ENCODE data around the gene NCOA1.

Gene NCOA1

DNA sequence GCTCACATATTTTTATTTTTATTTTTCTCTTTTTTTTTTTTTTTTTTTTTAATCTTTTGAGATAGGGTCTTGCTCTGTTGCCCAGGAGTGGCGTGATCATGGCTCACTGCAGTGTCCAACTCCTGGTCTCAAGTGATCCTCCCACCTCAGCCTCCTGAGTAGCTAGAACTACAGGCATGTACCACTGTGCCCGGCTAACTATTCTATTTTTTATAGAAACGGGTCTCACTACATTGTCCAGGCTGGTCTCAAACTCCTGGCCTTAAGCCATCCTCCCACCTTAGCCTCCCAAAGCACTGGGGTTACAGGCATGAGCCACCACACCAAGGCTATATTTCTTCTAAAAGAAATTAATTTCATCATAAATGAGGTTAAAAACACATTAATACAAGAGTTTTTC lies 256.2 kb downstream of the NCOA1 start:
- TF ChIP-seq EZH2phosphoT487 (IDR thresholded peaks at IDR 0.05; ENCODE audit: borderline replicate concordance, low read length), result no peak
- TF ChIP-seq, protein P1, sequence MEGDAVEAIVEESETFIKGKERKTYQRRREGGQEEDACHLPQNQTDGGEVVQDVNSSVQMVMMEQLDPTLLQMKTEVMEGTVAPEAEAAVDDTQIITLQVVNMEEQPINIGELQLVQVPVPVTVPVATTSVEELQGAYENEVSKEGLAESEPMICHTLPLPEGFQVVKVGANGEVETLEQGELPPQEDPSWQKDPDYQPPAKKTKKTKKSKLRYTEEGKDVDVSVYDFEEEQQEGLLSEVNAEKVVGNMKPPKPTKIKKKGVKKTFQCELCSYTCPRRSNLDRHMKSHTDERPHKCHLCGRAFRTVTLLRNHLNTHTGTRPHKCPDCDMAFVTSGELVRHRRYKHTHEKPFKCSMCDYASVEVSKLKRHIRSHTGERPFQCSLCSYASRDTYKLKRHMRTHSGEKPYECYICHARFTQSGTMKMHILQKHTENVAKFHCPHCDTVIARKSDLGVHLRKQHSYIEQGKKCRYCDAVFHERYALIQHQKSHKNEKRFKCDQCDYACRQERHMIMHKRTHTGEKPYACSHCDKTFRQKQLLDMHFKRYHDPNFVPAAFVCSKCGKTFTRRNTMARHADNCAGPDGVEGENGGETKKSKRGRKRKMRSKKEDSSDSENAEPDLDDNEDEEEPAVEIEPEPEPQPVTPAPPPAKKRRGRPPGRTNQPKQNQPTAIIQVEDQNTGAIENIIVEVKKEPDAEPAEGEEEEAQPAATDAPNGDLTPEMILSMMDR (IDR thresholded peaks at IDR 0.05; ENCODE audit: low read depth, low read length, poor library complexity, severe bottlenecking), result no peak
- H3K4me1 ChIP-seq (ENCODE audit: control insufficient read depth, low read length), result peaks cover 6% of the 10 kb centered on the region
- no peaks in the 10 kb centered on the region for H3F3A ChIP-seq (ENCODE audit: control insufficient read depth, insufficient read depth)
- no peaks in the 10 kb centered on the region for H3K79me2 ChIP-seq (ENCODE audit: control insufficient read depth, low read length)
- H3K36me3 ChIP-seq (ENCODE audit: control insufficient read depth, low read length), result no peaks in the 10 kb centered on the region
- H3K9me3 ChIP-seq (ENCODE audit: control insufficient read depth, insufficient read depth, low read length), result no peaks in the 10 kb centered on the region
- H3K4me3 ChIP-seq (ENCODE audit: low read length), result no peak overlapping the region
- no peaks in the 10 kb centered on the region for H4K20me1 ChIP-seq (ENCODE audit: control insufficient read depth, insufficient read depth, low read depth, low read length)
- H3K27ac ChIP-seq (ENCODE audit: low read depth, low read length), result no peak overlapping the region
- no peaks in the 10 kb centered on the region for H3K27me3 ChIP-seq (ENCODE audit: control insufficient read depth, low read length)
- no peak overlapping the region for H3K4me2 ChIP-seq (ENCODE audit: low read length)
- no peaks in the 10 kb centered on the region for H3K9me2 ChIP-seq (replicated peaks; ENCODE audit: control insufficient read depth, low read length)

DNA sequence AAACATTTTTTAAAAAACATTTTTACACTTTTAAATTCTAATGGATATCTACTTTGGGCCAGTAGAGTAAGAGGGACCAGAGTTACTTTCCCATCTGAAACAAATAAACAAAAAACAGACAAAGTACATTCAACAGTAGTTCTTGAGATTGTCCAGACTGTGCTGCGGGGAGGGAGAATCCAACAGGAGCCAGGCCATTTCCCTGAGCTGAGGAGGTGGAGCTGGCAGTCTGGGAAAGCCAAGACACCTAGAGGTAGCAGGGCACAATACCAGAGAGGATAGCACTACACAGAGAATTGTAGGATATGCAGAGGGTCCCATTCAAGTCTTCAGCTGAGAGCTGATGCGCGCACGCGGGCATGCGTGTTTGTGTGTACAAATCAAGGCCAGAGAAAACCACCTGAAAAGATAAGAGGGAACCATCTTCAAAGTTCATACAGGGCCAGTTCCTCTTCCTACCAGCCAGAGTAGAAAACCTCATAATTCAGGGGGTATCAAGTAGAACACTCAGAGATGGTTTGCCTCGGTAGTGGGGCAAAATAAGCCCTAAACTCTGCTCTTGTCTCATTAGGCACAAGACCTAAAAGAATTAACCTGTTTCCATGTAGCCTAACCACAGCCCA lies 258.1 kb downstream of the NCOA1 start:
- TF ChIP-seq EZH2phosphoT487 (IDR thresholded peaks at IDR 0.05; ENCODE audit: borderline replicate concordance, low read length), result no peak
- TF ChIP-seq, protein P1 (IDR thresholded peaks at IDR 0.05; ENCODE audit: low read depth, low read length, poor library complexity, severe bottlenecking), result no peak
- Histone ChIP-seq H3K9me2 (replicated peaks; ENCODE audit: control insufficient read depth, low read length) (no peaks in the 10 kb centered on the region; the same call in 1 of the 2 replicates), H3K4me3 (ENCODE audit: low read length) (no peak overlapping the region), H3K27ac (ENCODE audit: low read depth, low read length) (no peak overlapping the region), H3K4me1 (ENCODE audit: control insufficient read depth, low read length) (peaks cover 6% of the 10 kb centered on the region), H3K27me3 (ENCODE audit: control insufficient read depth, low read length) (no peaks in the 10 kb centered on the region), H3K4me2 (ENCODE audit: low read length) (no peak overlapping the region), H3K9me3 (ENCODE audit: control insufficient read depth, insufficient read depth, low read length) (no peaks in the 10 kb centered on the region), H3K36me3 (ENCODE audit: control insufficient read depth, low read length) (no peaks in the 10 kb centered on the region), H4K20me1 (ENCODE audit: control insufficient read depth, insufficient read depth, low read depth, low read length) (no peaks in the 10 kb centered on the region), H3F3A (ENCODE audit: control insufficient read depth, insufficient read depth) (no peaks in the 10 kb centered on the region), H3K79me2 (ENCODE audit: control insufficient read depth, low read length) (no peaks in the 10 kb centered on the region)

DNA sequence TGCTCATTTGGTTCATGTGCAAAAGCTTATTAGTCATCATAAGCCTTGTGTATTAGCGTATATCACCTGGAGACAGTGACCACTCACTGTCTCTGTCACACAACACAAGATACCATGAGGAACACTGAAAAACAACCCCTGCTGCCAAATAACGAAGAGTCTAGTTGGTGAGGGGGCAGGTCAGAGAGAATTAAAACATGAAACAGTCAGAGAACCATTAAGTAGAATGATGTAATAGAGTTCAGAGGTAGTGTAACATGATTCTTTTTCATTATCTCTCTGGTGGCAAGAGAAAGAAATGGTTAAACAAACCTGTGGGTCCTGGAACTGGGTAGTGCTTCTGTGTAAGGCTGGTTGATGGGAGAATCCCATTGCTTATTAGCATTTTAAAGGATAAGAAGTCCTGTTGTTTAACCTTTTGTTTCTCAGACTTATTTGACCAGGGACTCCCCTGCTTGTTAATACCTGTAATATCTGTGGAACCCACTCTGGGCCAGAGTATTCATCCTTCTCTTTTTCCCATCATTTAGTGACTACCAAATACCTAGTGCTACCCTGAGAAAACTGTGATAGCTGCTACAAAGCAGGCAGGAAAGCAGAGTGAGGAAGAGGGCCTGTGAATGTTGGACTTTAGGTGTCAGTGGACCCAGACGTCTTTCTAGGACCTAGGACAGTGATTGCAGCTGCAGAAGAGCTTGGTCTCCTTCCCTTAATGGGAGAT lies 264.1 kb downstream of the NCOA1 start:
- H3K9me2 ChIP-seq (replicated peaks; ENCODE audit: control insufficient read depth, low read length), result no peaks in the 10 kb centered on the region; the same call in 1 of the 2 replicates
- TF ChIP-seq, protein P1 (IDR thresholded peaks at IDR 0.05; ENCODE audit: low read depth, low read length, poor library complexity, severe bottlenecking), result no peak
- no peak for TF ChIP-seq EZH2phosphoT487 (IDR thresholded peaks at IDR 0.05; ENCODE audit: borderline replicate concordance, low read length)
- H3K27ac ChIP-seq (ENCODE audit: low read depth, low read length), result no peak overlapping the region
- H3K79me2 ChIP-seq (ENCODE audit: control insufficient read depth, low read length), result no peaks in the 10 kb centered on the region
- no peaks in the 10 kb centered on the region for H3K4me1 ChIP-seq (ENCODE audit: control insufficient read depth, low read length)
- H3K4me2 ChIP-seq (ENCODE audit: low read length), result no peak overlapping the region
- no peaks in the 10 kb centered on the region for H3K27me3 ChIP-seq (ENCODE audit: control insufficient read depth, low read length)
- no peaks in the 10 kb centered on the region for H4K20me1 ChIP-seq (ENCODE audit: control insufficient read depth, insufficient read depth, low read depth, low read length)
- no peaks in the 10 kb centered on the region for H3F3A ChIP-seq (ENCODE audit: control insufficient read depth, insufficient read depth)
- H3K4me3 ChIP-seq (ENCODE audit: low read length), result no peak overlapping the region
- H3K9me3 ChIP-seq (ENCODE audit: control insufficient read depth, insufficient read depth, low read length), result no peaks in the 10 kb centered on the region
- no peaks in the 10 kb centered on the region for H3K36me3 ChIP-seq (ENCODE audit: control insufficient read depth, low read length)
